Fibroblast of mammary gland (primary cell): Measurements from ENCODE around the gene RASAL3.

Experiments used
- DNase-seq: peaks from one replicate; pipeline ENCODE4 v3.0.0-alpha.2; 2010; ENCODE audit warnings: low read depth
- H3K4me3 ChIP-seq: 2 replicates; pipeline ENCODE4 v1.5.1; 2011; ENCODE audit warnings: low read depth, mild to moderate bottlenecking, low read length, moderate library complexity; ENCODE audit not compliant: control insufficient read depth
- TF ChIP-seq, protein P1 (sequence below): conservative IDR thresholded peaks from 2 replicates; pipeline ENCODE4 v1.5.1; 2011; ENCODE audit warnings: low read depth, low read length, inconsistent platforms; ENCODE audit not compliant: control insufficient read depth, insufficient read depth

The RASAL3 gene

DNA sequence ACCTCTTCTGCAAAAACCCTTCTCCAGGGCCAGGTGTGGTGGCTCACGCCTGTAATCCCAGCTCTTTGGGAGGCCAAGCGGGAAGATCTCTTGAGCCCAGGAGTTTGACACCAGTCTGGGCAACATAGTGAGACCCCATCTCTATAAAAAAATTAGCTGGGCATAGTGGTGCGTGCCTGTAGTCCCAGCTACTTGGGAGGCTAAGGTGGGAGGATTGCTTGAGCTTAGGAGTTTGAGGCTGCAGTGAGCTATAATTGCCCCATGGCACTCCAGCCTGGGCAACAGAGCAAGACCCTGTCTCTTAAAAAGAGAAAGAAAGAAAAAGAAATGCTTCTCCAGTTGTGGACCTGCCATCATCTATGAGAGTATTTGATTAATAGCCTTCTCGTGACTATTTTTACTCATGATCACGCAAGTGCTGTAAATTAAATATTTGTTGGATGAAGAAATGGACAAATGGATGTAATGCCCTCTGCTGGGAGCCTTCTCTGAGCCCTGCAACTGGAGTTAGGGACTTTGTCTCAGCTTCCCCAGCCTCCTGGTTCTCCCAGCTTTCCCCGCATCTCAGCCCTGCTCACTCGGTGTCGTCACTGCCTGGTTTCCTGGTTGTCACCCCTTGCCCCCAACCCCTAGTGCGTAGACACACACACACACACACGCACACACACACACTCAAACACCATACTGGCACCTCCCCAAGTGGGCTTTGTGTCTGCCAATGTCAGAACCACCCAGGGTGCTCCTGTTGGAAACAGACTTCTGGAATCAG, 26.8 kb downstream of the RASAL3 start:
- DNase-seq = peak; percentile 48
- TF ChIP-seq, protein P1, sequence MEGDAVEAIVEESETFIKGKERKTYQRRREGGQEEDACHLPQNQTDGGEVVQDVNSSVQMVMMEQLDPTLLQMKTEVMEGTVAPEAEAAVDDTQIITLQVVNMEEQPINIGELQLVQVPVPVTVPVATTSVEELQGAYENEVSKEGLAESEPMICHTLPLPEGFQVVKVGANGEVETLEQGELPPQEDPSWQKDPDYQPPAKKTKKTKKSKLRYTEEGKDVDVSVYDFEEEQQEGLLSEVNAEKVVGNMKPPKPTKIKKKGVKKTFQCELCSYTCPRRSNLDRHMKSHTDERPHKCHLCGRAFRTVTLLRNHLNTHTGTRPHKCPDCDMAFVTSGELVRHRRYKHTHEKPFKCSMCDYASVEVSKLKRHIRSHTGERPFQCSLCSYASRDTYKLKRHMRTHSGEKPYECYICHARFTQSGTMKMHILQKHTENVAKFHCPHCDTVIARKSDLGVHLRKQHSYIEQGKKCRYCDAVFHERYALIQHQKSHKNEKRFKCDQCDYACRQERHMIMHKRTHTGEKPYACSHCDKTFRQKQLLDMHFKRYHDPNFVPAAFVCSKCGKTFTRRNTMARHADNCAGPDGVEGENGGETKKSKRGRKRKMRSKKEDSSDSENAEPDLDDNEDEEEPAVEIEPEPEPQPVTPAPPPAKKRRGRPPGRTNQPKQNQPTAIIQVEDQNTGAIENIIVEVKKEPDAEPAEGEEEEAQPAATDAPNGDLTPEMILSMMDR = peak; percentile 30
- H3K4me3 ChIP-seq = no peak overlapping the region

- no peak for DNase-seq
- TF ChIP-seq, protein P1 = no peak
- H3K4me3 ChIP-seq = no peak overlapping the region
Measured at GRCh38 chr19:15436826-15437110, 27.6 kb downstream of the RASAL3 start.

GRCh38 chr19:15436012-15436825, 28.1 kb downstream of the RASAL3 start:
- no peak for DNase-seq
- no peak overlapping the region for H3K4me3 ChIP-seq
- TF ChIP-seq, protein P1 = no peak

GRCh38 chr19:15433519-15434069, 30.8 kb downstream of the RASAL3 start:
- no peak for DNase-seq
- H3K4me3 ChIP-seq = no peak overlapping the region
- TF ChIP-seq, protein P1 = no peak

DNA sequence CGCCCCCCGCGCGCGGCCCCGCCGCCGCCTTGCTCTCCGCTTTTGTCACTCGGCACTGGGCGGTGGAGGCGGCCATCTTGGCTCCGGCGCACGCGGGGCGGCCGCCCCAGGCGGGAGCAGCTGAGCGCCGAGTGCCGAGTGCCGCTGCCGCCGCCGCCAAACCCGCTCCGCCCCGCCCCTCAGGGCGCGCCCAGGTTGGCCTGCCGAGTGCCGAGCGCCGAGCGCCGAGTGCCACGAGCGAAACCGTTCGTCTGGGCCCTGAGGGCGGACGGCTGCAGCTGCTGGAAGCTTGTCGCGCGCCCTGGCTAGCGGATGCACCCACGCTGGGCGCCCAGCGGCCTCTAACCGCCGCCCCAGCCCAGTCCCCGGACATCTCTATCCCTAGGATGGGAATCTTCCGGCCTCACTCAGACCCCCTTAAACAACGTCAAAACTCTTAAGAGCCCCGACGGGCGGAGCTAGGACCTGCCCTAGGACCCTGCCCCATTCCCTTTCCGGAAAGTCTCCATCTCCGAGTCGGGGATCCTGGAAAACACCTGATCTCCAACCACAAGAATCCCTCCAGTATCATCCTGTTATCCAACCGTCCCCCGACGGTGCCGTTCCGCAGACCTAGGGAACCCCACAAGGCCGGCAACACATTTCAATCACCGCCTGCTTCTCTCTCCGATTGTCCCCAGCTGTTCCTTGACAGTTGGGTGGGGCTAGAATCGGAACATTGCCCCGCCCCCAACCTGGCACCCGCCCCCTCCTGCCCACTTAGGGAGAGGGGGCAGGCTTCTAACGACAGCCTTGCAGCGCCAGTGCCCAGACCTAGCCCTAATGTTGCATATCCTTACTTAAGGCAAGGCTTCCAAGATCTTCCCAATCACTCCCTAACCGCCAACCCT, 31.5 kb downstream of the RASAL3 start:
- TF ChIP-seq, protein P1 = no peak
- peak overlapping the region; percentile 71 for H3K4me3 ChIP-seq
- peak; percentile 83 for DNase-seq

- TF ChIP-seq, protein P1 = no peak
- DNase-seq = no peak
- H3K4me3 ChIP-seq = peak overlapping the region; percentile 81
Measured at GRCh38 chr19:15432018-15432494, 32.3 kb downstream of the RASAL3 start.
